ENCODE measurements around the gene NALF2. TPM values are rescaled to one million over a fixed set of nuclear protein-coding genes. Genes with fewer than 3 reads are reported as not detected.

Gene NALF2
- total and polyA plus RNA-seq, 8 donors: 0.18 to 1.3 (median 0.95) TPM; not detected in 4

GRCh38 chrX:69546417-69546816 is 42.3 kb downstream of the NALF2 start:
- H3K4me1 ChIP-seq: no peaks in the 10 kb centered on the region
- DNase-seq: no peak
- peaks cover 0 to 13% (median 5%) of the 10 kb centered on the region in 3 donors for H3K27me3 ChIP-seq
- H3K9me3 ChIP-seq: peaks cover 0 to 9% (median 4%) of the 10 kb centered on the region in 4 donors
- H3K36me3 ChIP-seq: no peaks in the 10 kb centered on the region
- H3K4me3 ChIP-seq: no peak overlapping the region
- intact Hi-C loops (cut with DNase I; ENCODE audit: low total_unique reads): no loop called here
- H3K27ac ChIP-seq: no peak overlapping the region
- TF ChIP-seq CTCF (IDR thresholded peaks at IDR 0.05) (no peak), POLR2A (IDR thresholded peaks at IDR 0.05) (no peak), POLR2AphosphoS5 (IDR thresholded peaks at IDR 0.05) (no peak), EP300 (IDR thresholded peaks at IDR 0.05) (no peak)
- WGBS, 5 donors: 42 to 83% (median 74%) methylated on average over 3 to 8 of the region's 8 CpGs

GRCh38 chrX:69546978-69547377 is 42.9 kb downstream of the NALF2 start:
- no peak for DNase-seq
- TF ChIP-seq POLR2A (IDR thresholded peaks at IDR 0.05): no peak
- no peak for TF ChIP-seq CTCF (IDR thresholded peaks at IDR 0.05)
- TF ChIP-seq EP300 (IDR thresholded peaks at IDR 0.05): no peak
- no peak for TF ChIP-seq POLR2AphosphoS5 (IDR thresholded peaks at IDR 0.05)
- intact Hi-C loops (cut with DNase I; ENCODE audit: low total_unique reads): no loop called here
- H3K4me1 ChIP-seq: no peaks in the 10 kb centered on the region
- peaks cover 0 to 9% (median 4%) of the 10 kb centered on the region in 4 donors for H3K9me3 ChIP-seq
- H3K27ac ChIP-seq: no peak overlapping the region
- peaks cover 0 to 13% (median 5%) of the 10 kb centered on the region in 3 donors for H3K27me3 ChIP-seq
- 87 to 100% (median 94%) methylated on average over 1 to 5 of the region's 5 CpGs for WGBS, 5 donors
- H3K36me3 ChIP-seq: no peaks in the 10 kb centered on the region
- H3K4me3 ChIP-seq: no peak overlapping the region

GRCh38 chrX:69551421-69552009 is 47.4 kb downstream of the NALF2 start:
- peaks cover 0 to under 1% (median 0%) of the 10 kb centered on the region in 4 donors for H3K4me1 ChIP-seq
- 31 to 57% (median 37%) methylated on average over 6 to 7 of the region's 7 CpGs for WGBS, 5 donors
- intact Hi-C loops (cut with DNase I; ENCODE audit: low total_unique reads): no loop called here
- no peak overlapping the region for H3K4me3 ChIP-seq
- no peak overlapping the region for H3K27ac ChIP-seq
- peaks cover 0 to 8% (median 3%) of the 10 kb centered on the region in 4 donors for H3K9me3 ChIP-seq
- H3K36me3 ChIP-seq: no peaks in the 10 kb centered on the region
- TF ChIP-seq POLR2AphosphoS5 (IDR thresholded peaks at IDR 0.05): no peak
- TF ChIP-seq EP300 (IDR thresholded peaks at IDR 0.05): no peak
- no peak for TF ChIP-seq POLR2A (IDR thresholded peaks at IDR 0.05)
- no peak for TF ChIP-seq CTCF (IDR thresholded peaks at IDR 0.05)
- H3K27me3 ChIP-seq: no peaks in the 10 kb centered on the region
- peak in 1 of 2 donors; percentile 25 for DNase-seq

DNA sequence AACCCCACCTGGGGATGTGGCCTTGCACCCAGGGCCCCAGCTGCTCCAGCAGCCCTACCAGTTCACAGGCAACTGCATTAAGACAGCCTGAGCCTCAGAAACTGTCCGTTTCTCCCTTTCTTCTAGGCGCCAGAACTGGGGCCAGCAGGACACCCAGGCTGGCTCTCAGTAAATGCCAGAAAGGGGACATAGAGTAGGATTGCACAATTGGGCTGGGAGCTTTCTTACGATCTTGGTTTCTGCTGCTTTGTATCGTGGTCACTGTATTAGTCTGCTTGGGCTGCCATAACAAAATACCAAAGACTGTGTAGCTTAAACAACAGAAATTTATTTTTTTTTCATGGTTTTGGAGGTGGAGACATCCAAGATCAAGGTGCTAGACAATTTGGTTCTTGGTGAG is 48.4 kb downstream of the NALF2 start:
- Histone ChIP-seq H3K9me3 (no peaks in the 10 kb centered on the region), H3K36me3 (no peaks in the 10 kb centered on the region), H3K27me3 (no peaks in the 10 kb centered on the region), H3K4me1 (peaks cover 0 to 6% (median 0%) of the 10 kb centered on the region in 4 donors), H3K4me3 (no peak overlapping the region), H3K27ac (no peak overlapping the region)
- no peak for DNase-seq
- WGBS, 5 donors: 67 to 86% (median 84%) methylated on average over 4 of the region's 4 CpGs
- TF ChIP-seq POLR2AphosphoS5 (IDR thresholded peaks at IDR 0.05) (no peak), CTCF (IDR thresholded peaks at IDR 0.05) (no peak), POLR2A (IDR thresholded peaks at IDR 0.05) (no peak), EP300 (IDR thresholded peaks at IDR 0.05) (no peak)
- intact Hi-C loops (cut with DNase I; ENCODE audit: low total_unique reads): no loop called here

Other genes with a start within 250 kb of the NALF2 start
- 10 to 100 TPM in 1 of 5 donors, 1 to 10 TPM in 3, not detected in 1; 1.6 to 26.1 (median 3.9) TPM for gene EDA, start 111.8 kb downstream of the NALF2 start, total RNA-seq
- gene EDA, start 111.8 kb downstream of the NALF2 start, polyA plus RNA-seq: 1 to 10 TPM; 1.7 to 5.2 (median 1.8) TPM

All from stomach (tissue), 9 donors.